GM23248 (cell line): ENCODE measurements around the gene HDAC2. TPM values are rescaled to one million over a fixed set of nuclear protein-coding genes. Genes with fewer than 3 reads are reported as not detected.

Source experiments
- DNase-seq: peaks from one replicate; pipeline ENCODE4 v3.0.0-alpha.2; 2015
- H2AFZ ChIP-seq: fragments of 200-600 bp; sonication (generic); 2 replicates; pipeline ENCODE4 v1.6.1; 2016; ENCODE audit warnings: antibody characterized with exemption
- H3F3A ChIP-seq: fragments of 200-600 bp; sonication (generic); 2 replicates; pipeline ENCODE4 v1.6.1; 2016; ENCODE audit warnings: mild to moderate bottlenecking, antibody characterized with exemption, mixed run types; ENCODE audit not compliant: insufficient read depth
- H3K27ac ChIP-seq: fragments of 200-600 bp; sonication (generic); 2 replicates; pipeline ENCODE4 v1.5.1; 2016; ENCODE audit warnings: mild to moderate bottlenecking
- H3K27me3 ChIP-seq: fragments of 200-600 bp; sonication (generic); replicated peaks from 2 replicates; pipeline ENCODE4 v1.6.1; 2016; ENCODE audit warnings: mild to moderate bottlenecking; ENCODE audit not compliant: insufficient read depth
- H3K36me3 ChIP-seq: fragments of 200-600 bp; sonication (generic); 2 replicates; pipeline ENCODE4 v1.6.1; 2016; ENCODE audit warnings: low read depth, mild to moderate bottlenecking
- H3K4me1 ChIP-seq: fragments of 200-600 bp; sonication (generic); 2 replicates; pipeline ENCODE4 v1.6.1; 2016; ENCODE audit warnings: mild to moderate bottlenecking; ENCODE audit not compliant: insufficient read depth
- H3K4me2 ChIP-seq: fragments of 200-600 bp; sonication (generic); one replicate; pipeline ENCODE4 v1.6.1; 2016; ENCODE audit warnings: mild to moderate bottlenecking; ENCODE audit not compliant: unreplicated experiment
- H3K4me3 ChIP-seq: fragments of 200-600 bp; sonication (generic); 2 replicates; pipeline ENCODE4 v1.5.1; 2016; ENCODE audit warnings: mild to moderate bottlenecking
- H3K79me2 ChIP-seq: fragments of 200-600 bp; sonication (generic); 2 replicates; pipeline ENCODE4 v1.6.1; 2016; ENCODE audit warnings: mild to moderate bottlenecking; ENCODE audit not compliant: insufficient read depth
- H3K9ac ChIP-seq: fragments of 200-600 bp; sonication (generic); 2 replicates; pipeline ENCODE4 v1.6.1; 2016; ENCODE audit warnings: mild to moderate bottlenecking
- H3K9me2 ChIP-seq: fragments of 200-600 bp; sonication (generic); 2 replicates; pipeline ENCODE4 v1.6.1; 2016; ENCODE audit warnings: mixed run types, mild to moderate bottlenecking, moderate library complexity; ENCODE audit not compliant: insufficient read depth
- H3K9me3 ChIP-seq: fragments of 200-600 bp; sonication (generic); one replicate; pipeline ENCODE4 v1.6.1; 2017; ENCODE audit warnings: low read depth
- H4K20me1 ChIP-seq: fragments of 200-600 bp; sonication (generic); 2 replicates; pipeline ENCODE4 v1.6.0; 2016; ENCODE audit not compliant: insufficient read depth
- EZH2 ChIP-seq: fragments of 200-600 bp; sonication (generic); IDR thresholded peaks from 2 replicates; pipeline ENCODE4 v1.6.1; 2018; ENCODE audit warnings: antibody characterized with exemption, mild to moderate bottlenecking; ENCODE audit not compliant: insufficient read depth, poor library complexity, severe bottlenecking
- EZH2phosphoT487 ChIP-seq: fragments of 200-600 bp; sonication (generic); IDR thresholded peaks from 2 replicates; pipeline ENCODE4 v1.6.1; 2018; ENCODE audit warnings: antibody characterized with exemption, moderate library complexity, mild to moderate bottlenecking, low read depth; ENCODE audit not compliant: insufficient read depth
- WGBS, 2 experiments: methylation state at CpG; one replicate each; pipeline ENCODE4 v1.1.6; 2015 to 2017; ENCODE audit warnings: low lambda C conversion rate in 2 of 2, low coverage in 1 of 2; ENCODE audit errors: missing lambda C conversion rate in 2 of 2; 5-methylcytosine and 5-hydroxymethylcytosine counted together
- in situ Hi-C: fragments of 300-500 bp; cut with MboI; formaldehyde crosslinking; loops from 2 replicates; pipeline ENCODE4 v1.15.0; 2020
- polyA plus RNA-seq: library from polyadenylated mRNA; unstranded; fragments of >200 nt; fragmentation: Nextera tagmentation; extraction: Ambion mirVana; gene quantifications from 2 replicates; pipeline ENCODE4 v1.2.1, GENCODE V29; 2016
- total RNA-seq: library from RNA; depleted of rRNA; stranded (reverse); fragments of >200 nt; shearing (Covaris generic); gene quantifications from 2 replicates; pipeline ENCODE4 v1.2.3, GENCODE V29; 2014; rRNA removed

HDAC2 gene
- total and polyA plus RNA-seq, 2 experiments from 2014 or later, result 29.4 to 97.4 TPM

DNA sequence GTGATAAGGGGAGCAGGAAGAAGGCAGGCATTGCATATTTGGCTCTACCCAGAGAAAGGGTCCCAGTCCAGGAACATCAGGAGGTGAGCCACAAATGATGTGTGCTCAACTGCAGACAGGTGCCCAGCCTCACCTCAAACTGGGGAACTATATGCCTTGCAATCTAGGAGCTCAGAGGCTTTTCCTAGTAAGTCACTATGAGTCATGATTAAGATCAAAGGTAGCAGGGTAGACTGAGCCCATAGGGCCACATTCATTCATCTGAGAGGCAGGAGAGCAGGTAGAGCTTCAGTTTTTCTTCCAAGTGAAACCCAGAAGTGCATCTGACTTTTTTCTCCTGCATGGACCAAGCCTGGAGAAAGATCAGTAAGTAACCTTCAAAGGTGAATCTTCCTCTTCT is 82.5 kb downstream of the HDAC2 start:
- no peak for DNase-seq
- in situ Hi-C loops, result loop anchor here (25.0 kb wide), 1 partner anchor 1376 kb away; no protein-coding TSS in a partner anchor
- H3K9ac ChIP-seq, result no peak overlapping the region
- no peak overlapping the region for H2AFZ ChIP-seq
- no peaks in the 10 kb centered on the region for H3F3A ChIP-seq
- no peaks in the 10 kb centered on the region for H3K9me2 ChIP-seq
- no peaks in the 10 kb centered on the region for H3K27me3 ChIP-seq
- no peaks in the 10 kb centered on the region for H3K36me3 ChIP-seq
- no peak overlapping the region for H3K27ac ChIP-seq
- H3K4me1 ChIP-seq, result no peaks in the 10 kb centered on the region
- no peaks in the 10 kb centered on the region for H3K9me3 ChIP-seq
- TF ChIP-seq EZH2phosphoT487 (no peak), EZH2 (no peak)
- no peak overlapping the region for H3K4me3 ChIP-seq
- H4K20me1 ChIP-seq, result no peaks in the 10 kb centered on the region
- H3K4me2 ChIP-seq, result no peak overlapping the region
- H3K79me2 ChIP-seq, result no peaks in the 10 kb centered on the region

GRCh38 chr6:113886512-113886911 is 84.4 kb downstream of the HDAC2 start:
- H3K79me2 ChIP-seq, result no peaks in the 10 kb centered on the region
- no peak for TF ChIP-seq EZH2phosphoT487
- no peak for TF ChIP-seq EZH2
- no peaks in the 10 kb centered on the region for H3K4me1 ChIP-seq
- 97 to 100% methylated on average over 1 of the region's 1 CpG for WGBS, 2 experiments
- no peak overlapping the region for H3K4me3 ChIP-seq
- H3F3A ChIP-seq, result no peaks in the 10 kb centered on the region
- no peak overlapping the region for H2AFZ ChIP-seq
- H3K4me2 ChIP-seq, result no peak overlapping the region
- no peak for DNase-seq
- no peaks in the 10 kb centered on the region for H3K9me2 ChIP-seq
- H3K27me3 ChIP-seq, result no peaks in the 10 kb centered on the region
- H4K20me1 ChIP-seq, result no peaks in the 10 kb centered on the region
- no peak overlapping the region for H3K27ac ChIP-seq
- H3K9me3 ChIP-seq, result no peaks in the 10 kb centered on the region
- in situ Hi-C loops, result loop anchor here (25.0 kb wide), 1 partner anchor 1374 kb away; no protein-coding TSS in a partner anchor
- H3K36me3 ChIP-seq, result no peaks in the 10 kb centered on the region
- no peak overlapping the region for H3K9ac ChIP-seq

DNA sequence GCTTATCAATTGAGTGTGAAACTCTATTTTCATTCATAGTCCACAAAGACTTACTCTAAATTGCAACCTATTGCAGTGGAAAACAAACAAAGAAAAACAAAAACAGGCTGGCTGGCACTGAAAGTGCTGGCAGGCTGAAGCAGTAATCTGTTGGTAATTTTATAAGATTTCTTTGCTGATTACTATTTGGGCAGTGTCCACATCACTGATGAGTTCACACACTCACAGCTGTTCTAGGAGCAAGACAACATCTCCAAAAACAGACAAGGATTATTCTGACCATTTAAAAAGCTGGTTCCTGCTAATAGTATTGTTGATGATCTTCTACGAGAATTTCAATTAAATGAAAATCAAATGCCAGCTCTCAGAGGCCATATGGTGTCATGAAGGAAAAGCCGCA is 86.9 kb downstream of the HDAC2 start:
- in situ Hi-C loops, result loop anchor here (25.0 kb wide), 1 partner anchor 1372 kb away; no protein-coding TSS in a partner anchor
- 66 to 67% methylated on average over 2 of the region's 2 CpGs for WGBS, 2 experiments
- H3K9me3 ChIP-seq, result no peaks in the 10 kb centered on the region
- no peak overlapping the region for H2AFZ ChIP-seq
- H3K36me3 ChIP-seq, result no peaks in the 10 kb centered on the region
- H3K27ac ChIP-seq, result no peak overlapping the region
- TF ChIP-seq EZH2 (no peak), EZH2phosphoT487 (no peak)
- H3K9ac ChIP-seq, result no peak overlapping the region
- no peak overlapping the region for H3K4me2 ChIP-seq
- H3K79me2 ChIP-seq, result no peaks in the 10 kb centered on the region
- no peaks in the 10 kb centered on the region for H3F3A ChIP-seq
- H3K4me1 ChIP-seq, result peaks cover 4% of the 10 kb centered on the region
- H3K27me3 ChIP-seq, result no peaks in the 10 kb centered on the region
- H3K4me3 ChIP-seq, result no peak overlapping the region
- no peak for DNase-seq
- no peaks in the 10 kb centered on the region for H4K20me1 ChIP-seq
- H3K9me2 ChIP-seq, result no peaks in the 10 kb centered on the region

Other genes with a start within 250 kb of the HDAC2 start
- gene MARCKS, start 113.8 kb downstream of the HDAC2 start, total RNA-seq, result 154 and 210 TPM in 2 replicates
- gene MARCKS, start 113.8 kb downstream of the HDAC2 start, polyA plus RNA-seq, result 105 and 109 TPM in 2 replicates